HG02798 (cell line): ENCODE results near the gene AGPS.
"Not testable (repeated sequence)": the region's sequence is repeated elsewhere in the genome, so short reads cannot be mapped to it uniquely, and the experiment has no call there.

Source experiments
- ATAC-seq: cut with Tn5 transposase; IDR thresholded peaks from one replicate; pipeline ENCODE4 v1.9.1; 2021; ENCODE audit warnings: mild to moderate bottlenecking; ENCODE audit not compliant: unreplicated experiment, poor library complexity

The AGPS gene

GRCh38 chr2:177465400-177466138 is 73.0 kb downstream of the AGPS start:
- no peak for ATAC-seq

- ATAC-seq = no peak
Measured at GRCh38 chr2:177466337-177467195, 74.0 kb downstream of the AGPS start.

GRCh38 chr2:177467646-177468045 is 75.1 kb downstream of the AGPS start:
- ATAC-seq = no peak

GRCh38 chr2:177471990-177472389 is 79.4 kb downstream of the AGPS start:
- no peak for ATAC-seq

GRCh38 chr2:177474301-177474700 is 81.7 kb downstream of the AGPS start:
- no peak for ATAC-seq

GRCh38 chr2:177474998-177475397 is 82.4 kb downstream of the AGPS start:
- ATAC-seq = no peak

GRCh38 chr2:177476897-177477296 is 84.3 kb downstream of the AGPS start:
- no peak for ATAC-seq

- no peak for ATAC-seq
Measured at GRCh38 chr2:177478029-177478428, 85.5 kb downstream of the AGPS start.

GRCh38 chr2:177478907-177479306 is 86.3 kb downstream of the AGPS start:
- ATAC-seq = no peak

GRCh38 chr2:177482195-177482594 is 89.6 kb downstream of the AGPS start:
- no peak for ATAC-seq

GRCh38 chr2:177483531-177483930 is 91.0 kb downstream of the AGPS start:
- no peak for ATAC-seq

GRCh38 chr2:177484180-177484795 is 91.7 kb downstream of the AGPS start:
- no peak for ATAC-seq

GRCh38 chr2:177485657-177486056 is 93.1 kb downstream of the AGPS start:
- not testable (repeated sequence) for ATAC-seq

- ATAC-seq = no peak
Measured at GRCh38 chr2:177489719-177490301, 97.2 kb downstream of the AGPS start.

- ATAC-seq = no peak
Measured at GRCh38 chr2:177495945-177496344, 103.4 kb downstream of the AGPS start.

- ATAC-seq = no peak
Measured at GRCh38 chr2:177496921-177497320, 104.3 kb downstream of the AGPS start.

GRCh38 chr2:177501186-177501585 is 108.6 kb downstream of the AGPS start:
- ATAC-seq = no peak

- ATAC-seq = no peak
Measured at GRCh38 chr2:177506505-177506904, 113.9 kb downstream of the AGPS start.

GRCh38 chr2:177506998-177507397 is 114.4 kb downstream of the AGPS start:
- no peak for ATAC-seq

GRCh38 chr2:177516824-177517544 is 124.4 kb downstream of the AGPS start:
- no peak for ATAC-seq
